SH-SY5Y (cell line): ENCODE measurements around the gene RPL34.

Experiments used
- GATA2 ChIP-seq: IDR thresholded peaks from 2 replicates; pipeline ENCODE4 v1.6.1; 2011; ENCODE audit warnings: mild to moderate bottlenecking, low read depth, low read length
- GATA3 ChIP-seq: IDR thresholded peaks from 2 replicates; pipeline ENCODE4 v1.6.1; 2011; ENCODE audit warnings: low read depth, mild to moderate bottlenecking, low read length, moderate library complexity

DNA sequence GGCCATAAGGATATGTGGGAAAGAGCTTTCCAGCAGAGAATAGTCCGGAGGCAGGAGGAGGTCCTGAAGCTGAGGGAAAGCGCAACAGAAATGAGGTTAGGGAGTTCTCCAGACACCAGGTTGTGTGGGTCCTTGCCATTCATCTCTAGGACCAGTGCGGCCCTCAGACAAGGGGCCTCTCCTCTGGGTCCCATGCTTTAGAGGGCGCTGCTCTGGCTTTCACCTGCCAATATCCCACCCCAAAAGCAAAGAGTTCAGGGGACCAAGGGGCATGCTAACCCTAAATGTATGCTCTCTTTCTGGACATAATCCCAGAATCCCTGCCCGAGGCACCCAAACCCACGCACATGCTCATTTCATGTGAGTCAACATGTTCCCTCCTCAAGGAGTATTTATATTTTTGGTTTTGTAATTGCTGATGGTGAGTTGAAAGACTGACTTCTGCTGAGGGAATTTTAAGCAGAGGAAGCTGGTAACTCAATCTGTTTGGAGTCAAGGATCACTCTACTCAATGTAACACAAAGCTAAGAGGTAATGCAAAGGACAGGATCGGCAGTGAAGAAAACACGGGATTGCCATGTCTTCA lies 14.8 kb downstream of the RPL34 start:
- TF ChIP-seq GATA2, result no peak
- TF ChIP-seq GATA3, result no peak
